H9 (cell line): Measurements from ENCODE around the gene PAIP2. TPM values are rescaled to one million over a fixed set of nuclear protein-coding genes. Genes with fewer than 3 reads are reported as not detected.
A peak's percentile ranks its signal among the peaks of the same experiment; 100 is the strongest.

Experiments used
- DNase-seq: peaks from one replicate; pipeline ENCODE4 v3.0.0-alpha.2; 2017
- H2AFZ ChIP-seq: one replicate; pipeline ENCODE4 v1.6.1; 2013; ENCODE audit warnings: mild to moderate bottlenecking, low read length, control low read depth, moderate library complexity
- H2AK5ac ChIP-seq: 2 replicates; pipeline ENCODE4 v1.6.1; 2013; ENCODE audit warnings: low read length, control low read depth, mixed read lengths; ENCODE audit not compliant: insufficient read length
- H2BK120ac ChIP-seq: one replicate; pipeline ENCODE4 v1.6.1; 2013; ENCODE audit warnings: low read depth, mild to moderate bottlenecking, low read length, control low read depth, inconsistent platforms; ENCODE audit not compliant: poor library complexity, severe bottlenecking
- H2BK12ac ChIP-seq: 2 replicates; pipeline ENCODE4 v1.6.1; 2013; ENCODE audit warnings: low read length, control low read depth, mixed read lengths, low read depth; ENCODE audit not compliant: insufficient read length
- H2BK15ac ChIP-seq: 2 replicates; pipeline ENCODE4 v1.6.1; 2013; ENCODE audit warnings: low read depth, low read length, control low read depth
- H2BK20ac ChIP-seq: one replicate; pipeline ENCODE4 v1.6.1; 2013; ENCODE audit warnings: low read depth, mild to moderate bottlenecking, low read length, control low read depth, inconsistent platforms; ENCODE audit not compliant: poor library complexity, severe bottlenecking
- H2BK5ac ChIP-seq: 2 replicates; pipeline ENCODE4 v1.6.1; 2013; ENCODE audit warnings: low read length, control low read depth, mixed read lengths; ENCODE audit not compliant: insufficient read length
- H3K14ac ChIP-seq: 2 replicates; pipeline ENCODE4 v1.6.1; 2013; ENCODE audit warnings: low read length, control low read depth; ENCODE audit not compliant: insufficient read depth
- H3K18ac ChIP-seq: 2 replicates; pipeline ENCODE4 v1.6.1; 2013; ENCODE audit warnings: low read depth, mild to moderate bottlenecking, mixed read lengths, low read length, control low read depth; ENCODE audit not compliant: insufficient read length
- H3K23ac ChIP-seq: 2 replicates; pipeline ENCODE4 v1.6.1; 2013; ENCODE audit warnings: low read length, control low read depth, mixed read lengths, low read depth; ENCODE audit not compliant: insufficient read length
- H3K23me2 ChIP-seq: 2 replicates; pipeline ENCODE4 v1.6.1; 2013; ENCODE audit warnings: low read depth, mild to moderate bottlenecking, mixed read lengths, low read length, control low read depth; ENCODE audit not compliant: insufficient read length, poor library complexity, severe bottlenecking
- H3K27ac ChIP-seq: 2 replicates; pipeline ENCODE4 v1.5.1; 2013; ENCODE audit warnings: low read length, control low read depth, mixed read lengths, low read depth; ENCODE audit not compliant: insufficient read length
- H3K27me3 ChIP-seq: 2 replicates; pipeline ENCODE4 v1.6.1; 2013; ENCODE audit warnings: low read length, control low read depth, inconsistent platforms; ENCODE audit not compliant: insufficient read depth
- H3K4ac ChIP-seq: 2 replicates; pipeline ENCODE4 v1.6.1; 2013; ENCODE audit warnings: low read depth, mild to moderate bottlenecking, control low read depth, inconsistent platforms, low read length, moderate library complexity
- H3K4me1 ChIP-seq: 2 replicates; pipeline ENCODE4 v1.6.1; 2013; ENCODE audit warnings: low read length, control low read depth, inconsistent platforms; ENCODE audit not compliant: insufficient read depth
- H3K4me2 ChIP-seq: 2 replicates; pipeline ENCODE4 v1.6.1; 2013; ENCODE audit warnings: low read length, control low read depth, mixed read lengths; ENCODE audit not compliant: insufficient read length, insufficient read depth
- H3K56ac ChIP-seq: 2 replicates; pipeline ENCODE4 v1.6.1; 2013; ENCODE audit warnings: low read depth, mild to moderate bottlenecking, mixed read lengths, low read length, control low read depth; ENCODE audit not compliant: insufficient read length
- H3K79me1 ChIP-seq: 2 replicates; pipeline ENCODE4 v1.6.1; 2013; ENCODE audit warnings: low read depth, mild to moderate bottlenecking, moderate library complexity, low read length, control low read depth, inconsistent platforms; ENCODE audit not compliant: insufficient read depth, poor library complexity, severe bottlenecking
- H3K79me2 ChIP-seq: 2 replicates; pipeline ENCODE4 v1.6.1; 2013; ENCODE audit warnings: low read length, control low read depth, inconsistent platforms; ENCODE audit not compliant: insufficient read depth
- H3K9ac ChIP-seq: 2 replicates; pipeline ENCODE4 v1.6.1; 2013; ENCODE audit warnings: low read length, control low read depth, mixed read lengths; ENCODE audit not compliant: insufficient read length; ENCODE audit errors: extremely low read depth
- H3K9me3 ChIP-seq: one replicate; pipeline ENCODE4 v1.6.1; 2013; ENCODE audit warnings: low read depth, low read length, inconsistent platforms; ENCODE audit not compliant: control insufficient read depth
- H3T11ph ChIP-seq: one replicate; pipeline ENCODE4 v1.6.1; 2013; ENCODE audit warnings: mild to moderate bottlenecking, low read length, control low read depth, inconsistent platforms
- H4K20me1 ChIP-seq: one replicate; pipeline ENCODE4 v1.6.1; 2013; ENCODE audit not compliant: control insufficient read depth, insufficient read length, insufficient read depth
- H4K5ac ChIP-seq: 2 replicates; pipeline ENCODE4 v1.6.1; 2013; ENCODE audit warnings: low read depth, mild to moderate bottlenecking, mixed read lengths, low read length, control low read depth; ENCODE audit not compliant: insufficient read length
- H4K8ac ChIP-seq: replicated peaks from 2 replicates; pipeline ENCODE4 v1.6.1; 2013; ENCODE audit warnings: low read length, control low read depth, mixed read lengths, low read depth; ENCODE audit not compliant: insufficient read length
- H4K91ac ChIP-seq: 2 replicates; pipeline ENCODE4 v1.6.1; 2013; ENCODE audit warnings: low read depth, mild to moderate bottlenecking, moderate library complexity, mixed read lengths, low read length, control low read depth; ENCODE audit not compliant: insufficient read length
- H3K27ac Mint-ChIP-seq, 3 experiments: 2 replicates in 2 of 3; 3 replicates in 1 of 3; pipeline ENCODE4 v1.8.0; 2020 to 2021; ENCODE audit warnings: mixed read lengths in 3 of 3, mild to moderate bottlenecking in 1 of 3, moderate library complexity in 1 of 3
- H3K27me3 Mint-ChIP-seq: 2 replicates; pipeline ENCODE4 v1.8.0; 2021; ENCODE audit warnings: low read depth, mild to moderate bottlenecking, moderate library complexity, mixed read lengths
- H3K36me3 Mint-ChIP-seq, 3 experiments: 2 replicates in 2 of 3; 3 replicates in 1 of 3; pipeline ENCODE4 v1.8.0; 2020 to 2021; ENCODE audit warnings: low read depth in 3 of 3, mixed read lengths in 3 of 3; ENCODE audit not compliant: insufficient read depth in 1 of 3
- H3K4me1 Mint-ChIP-seq, 2 experiments: 2 replicates each; pipeline ENCODE4 v1.8.0; 2020; ENCODE audit warnings: mixed read lengths in 2 of 2
- H3K4me3 Mint-ChIP-seq, 2 experiments: 2 replicates in 1 of 2; 3 replicates in 1 of 2; pipeline ENCODE4 v1.8.0; 2020 to 2021; ENCODE audit warnings: mild to moderate bottlenecking in 2 of 2, mixed read lengths in 2 of 2, moderate library complexity in 1 of 2
- H3K9me3 Mint-ChIP-seq, 2 experiments: 2 replicates in 1 of 2; 3 replicates in 1 of 2; pipeline ENCODE4 v1.8.0; 2020; ENCODE audit warnings: mild to moderate bottlenecking in 2 of 2, mixed read lengths in 2 of 2, moderate library complexity in 1 of 2
- WGBS: extraction: QIAGEN DNeasy Blood & Tissue Kit; methylation state at CpG from one replicate; pipeline ENCODE4 v1.1.7; 2013; ENCODE audit warnings: missing lambda C conversion rate, low lambda C conversion rate, mixed read lengths; ENCODE audit not compliant: insufficient read length; ENCODE audit errors: extremely low coverage; 5-methylcytosine and 5-hydroxymethylcytosine counted together
- total RNA-seq: library from RNA; stranded (reverse); gene quantifications from 2 replicates; pipeline ENCODE4 v1.2.1, GENCODE V29; 2021
- TF ChIP-seq, protein P1 (sequence below): fragments of 200-600 bp; sonication (generic); conservative IDR thresholded peaks from 3 replicates; pipeline ENCODE4 v1.8.0; 2021; ENCODE audit warnings: antibody characterized with exemption, mild to moderate bottlenecking

Gene PAIP2
- total RNA-seq, 1 experiment from 2014 or later, result 121 TPM

DNA sequence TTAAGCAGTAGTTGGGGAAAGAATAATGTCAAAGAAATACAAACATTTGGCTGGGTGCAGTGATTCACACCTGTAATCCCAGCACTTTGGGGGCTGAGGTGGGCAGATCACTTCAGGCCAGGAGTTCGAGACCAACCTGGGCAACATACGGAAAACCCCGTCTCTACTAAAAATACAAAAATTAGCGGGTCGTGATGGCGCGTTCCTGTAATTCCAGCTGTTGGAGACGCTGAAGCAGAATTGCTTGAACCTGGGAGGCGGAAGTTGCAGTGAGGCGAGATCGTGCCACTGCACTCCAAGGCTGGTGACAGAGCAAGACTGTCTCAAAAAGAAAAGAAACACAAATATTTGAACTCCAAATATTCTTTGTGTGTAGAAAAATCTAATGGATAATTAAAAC is 43.4 kb upstream of the PAIP2 start:
- H4K8ac ChIP-seq, result no peak overlapping the region
- no peak overlapping the region for H4K5ac ChIP-seq
- H2BK5ac ChIP-seq, result no peak overlapping the region
- no peak overlapping the region for H2BK15ac ChIP-seq
- H3K4me1 ChIP-seq, result no peaks in the 10 kb centered on the region; the same call in 1 of the 2 replicates
- peaks cover 55 to 69% of the 10 kb centered on the region in 2 experiments for H3K4me1 Mint-ChIP-seq
- TF ChIP-seq, protein P1, sequence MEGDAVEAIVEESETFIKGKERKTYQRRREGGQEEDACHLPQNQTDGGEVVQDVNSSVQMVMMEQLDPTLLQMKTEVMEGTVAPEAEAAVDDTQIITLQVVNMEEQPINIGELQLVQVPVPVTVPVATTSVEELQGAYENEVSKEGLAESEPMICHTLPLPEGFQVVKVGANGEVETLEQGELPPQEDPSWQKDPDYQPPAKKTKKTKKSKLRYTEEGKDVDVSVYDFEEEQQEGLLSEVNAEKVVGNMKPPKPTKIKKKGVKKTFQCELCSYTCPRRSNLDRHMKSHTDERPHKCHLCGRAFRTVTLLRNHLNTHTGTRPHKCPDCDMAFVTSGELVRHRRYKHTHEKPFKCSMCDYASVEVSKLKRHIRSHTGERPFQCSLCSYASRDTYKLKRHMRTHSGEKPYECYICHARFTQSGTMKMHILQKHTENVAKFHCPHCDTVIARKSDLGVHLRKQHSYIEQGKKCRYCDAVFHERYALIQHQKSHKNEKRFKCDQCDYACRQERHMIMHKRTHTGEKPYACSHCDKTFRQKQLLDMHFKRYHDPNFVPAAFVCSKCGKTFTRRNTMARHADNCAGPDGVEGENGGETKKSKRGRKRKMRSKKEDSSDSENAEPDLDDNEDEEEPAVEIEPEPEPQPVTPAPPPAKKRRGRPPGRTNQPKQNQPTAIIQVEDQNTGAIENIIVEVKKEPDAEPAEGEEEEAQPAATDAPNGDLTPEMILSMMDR, result no peak
- no peak for DNase-seq
- H2BK120ac ChIP-seq, result no peak overlapping the region
- H3K36me3 Mint-ChIP-seq, result peaks cover 21 to 35% (median 34%) of the 10 kb centered on the region in 3 experiments
- no peak overlapping the region for H3K9ac ChIP-seq
- no peaks in the 10 kb centered on the region for H3K23me2 ChIP-seq
- H4K91ac ChIP-seq, result no peak overlapping the region
- H4K20me1 ChIP-seq, result no peaks in the 10 kb centered on the region
- H3T11ph ChIP-seq, result no peak overlapping the region
- H3K4me3 Mint-ChIP-seq, result peak overlapping the region; percentile 4 to 14; a peak in 3 of 5 replicates
- H3K9me3 ChIP-seq, result no peaks in the 10 kb centered on the region
- H3K23ac ChIP-seq, result no peak overlapping the region
- no peak overlapping the region for H3K56ac ChIP-seq
- H3K27ac ChIP-seq, result no peak overlapping the region
- no peaks in the 10 kb centered on the region for H3K27me3 Mint-ChIP-seq
- peaks cover 3% of the 10 kb centered on the region in 2 experiments; a peak in 1 of 5 replicates for H3K9me3 Mint-ChIP-seq
- peaks cover 86% of the 10 kb centered on the region for H3K79me2 ChIP-seq
- no peak overlapping the region for H2AK5ac ChIP-seq
- no CpG with 5 or more reads among the region's 11 CpGs for WGBS
- no peak overlapping the region for H3K4me2 ChIP-seq
- no peak overlapping the region for H2BK20ac ChIP-seq
- H3K18ac ChIP-seq, result no peak overlapping the region
- H3K14ac ChIP-seq, result no peak overlapping the region
- H3K27me3 ChIP-seq, result no peaks in the 10 kb centered on the region
- H3K4ac ChIP-seq, result no peak overlapping the region
- no peak overlapping the region for H2BK12ac ChIP-seq
- H3K79me1 ChIP-seq, result no peaks in the 10 kb centered on the region
- H3K27ac Mint-ChIP-seq, result peak overlapping the region in 1 of 3 experiments; percentile 28; a peak in 4 of 7 replicates
- H2AFZ ChIP-seq, result no peak overlapping the region
